ENCODE measurements around the gene TUB.

TUB gene

DNA sequence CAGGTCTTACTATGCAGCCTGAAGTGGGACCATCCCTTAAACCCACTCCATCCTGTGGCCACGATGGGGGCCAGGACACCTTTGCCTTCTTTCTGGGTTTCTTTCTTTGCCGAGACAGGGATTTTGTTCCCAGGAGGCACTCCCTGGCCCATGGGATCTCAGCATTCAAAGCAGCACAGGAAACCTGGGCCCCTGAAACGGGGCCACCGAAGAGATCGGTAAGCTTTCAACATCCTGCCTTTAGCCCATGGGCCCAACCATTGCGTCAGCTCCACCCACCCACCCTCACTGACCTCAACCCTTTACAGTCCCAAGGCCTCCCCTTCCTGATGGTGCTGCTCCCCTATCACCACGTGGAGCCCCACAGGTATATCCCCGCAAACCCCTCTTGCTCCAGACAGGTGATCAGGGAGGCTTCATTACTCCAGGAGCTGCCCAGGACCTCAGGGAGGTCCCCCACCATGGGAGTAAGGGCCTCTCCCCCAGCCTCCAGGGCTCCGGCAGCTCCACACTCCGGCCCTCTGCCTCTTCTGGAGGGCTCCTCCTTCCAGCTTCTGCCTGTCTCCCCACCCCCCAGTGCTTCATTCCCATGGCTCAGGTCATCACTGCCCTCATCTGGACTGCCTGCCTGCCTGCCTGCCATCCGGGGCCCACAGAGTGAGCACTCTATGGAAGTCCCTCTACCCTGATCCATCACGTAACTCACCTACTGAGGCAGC lies 42.0 kb upstream of the TUB start:
- TF ChIP-seq, protein P1, sequence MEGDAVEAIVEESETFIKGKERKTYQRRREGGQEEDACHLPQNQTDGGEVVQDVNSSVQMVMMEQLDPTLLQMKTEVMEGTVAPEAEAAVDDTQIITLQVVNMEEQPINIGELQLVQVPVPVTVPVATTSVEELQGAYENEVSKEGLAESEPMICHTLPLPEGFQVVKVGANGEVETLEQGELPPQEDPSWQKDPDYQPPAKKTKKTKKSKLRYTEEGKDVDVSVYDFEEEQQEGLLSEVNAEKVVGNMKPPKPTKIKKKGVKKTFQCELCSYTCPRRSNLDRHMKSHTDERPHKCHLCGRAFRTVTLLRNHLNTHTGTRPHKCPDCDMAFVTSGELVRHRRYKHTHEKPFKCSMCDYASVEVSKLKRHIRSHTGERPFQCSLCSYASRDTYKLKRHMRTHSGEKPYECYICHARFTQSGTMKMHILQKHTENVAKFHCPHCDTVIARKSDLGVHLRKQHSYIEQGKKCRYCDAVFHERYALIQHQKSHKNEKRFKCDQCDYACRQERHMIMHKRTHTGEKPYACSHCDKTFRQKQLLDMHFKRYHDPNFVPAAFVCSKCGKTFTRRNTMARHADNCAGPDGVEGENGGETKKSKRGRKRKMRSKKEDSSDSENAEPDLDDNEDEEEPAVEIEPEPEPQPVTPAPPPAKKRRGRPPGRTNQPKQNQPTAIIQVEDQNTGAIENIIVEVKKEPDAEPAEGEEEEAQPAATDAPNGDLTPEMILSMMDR (IDR thresholded peaks at IDR 0.05; ENCODE audit: control insufficient read depth, extremely low read depth, insufficient read depth) = no peak
- H3K4me3 ChIP-seq (ENCODE audit: low read depth, low read length) = no peak overlapping the region
- DNase-seq (ENCODE audit: low read depth) = no peak

DNA sequence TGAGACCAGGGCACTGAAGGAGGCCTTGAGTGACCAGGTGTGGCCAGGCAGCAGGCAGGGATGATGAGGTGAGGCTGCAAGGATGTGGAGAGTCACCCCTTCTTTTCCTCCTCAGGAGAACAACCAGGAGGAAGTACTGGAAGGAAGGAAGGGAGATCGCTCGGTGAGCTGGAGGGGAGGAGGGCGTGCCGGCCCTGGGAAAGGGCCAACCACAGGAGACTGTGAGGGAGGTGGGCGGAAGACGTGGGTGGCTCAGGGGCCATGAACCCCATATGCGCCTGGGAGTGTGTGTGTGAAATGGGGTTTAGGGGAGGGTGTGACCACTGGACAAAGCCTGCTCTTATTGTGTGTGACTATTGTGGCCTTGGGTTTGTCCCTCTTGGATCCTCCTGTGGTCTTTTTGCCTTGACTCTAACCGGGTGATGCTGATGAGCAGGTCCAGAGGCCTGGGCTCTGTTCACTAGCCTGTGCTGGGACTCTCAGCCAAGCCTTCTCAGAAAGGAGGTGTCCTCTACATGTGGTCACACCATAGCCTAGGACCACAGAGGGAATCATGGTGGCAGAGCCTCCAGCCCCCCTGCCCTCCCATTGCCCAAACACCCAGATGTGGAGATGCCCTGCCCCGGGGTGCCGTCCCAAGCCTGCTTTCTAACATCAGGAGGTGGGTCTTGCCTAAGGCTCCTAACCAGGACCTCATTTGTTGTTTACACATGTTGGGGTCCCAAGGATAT lies 41.3 kb upstream of the TUB start:
- TF ChIP-seq, protein P1 (IDR thresholded peaks at IDR 0.05; ENCODE audit: control insufficient read depth, extremely low read depth, insufficient read depth) = no peak
- no peak for DNase-seq (ENCODE audit: low read depth)
- H3K4me3 ChIP-seq (ENCODE audit: low read depth, low read length) = no peak overlapping the region

DNA sequence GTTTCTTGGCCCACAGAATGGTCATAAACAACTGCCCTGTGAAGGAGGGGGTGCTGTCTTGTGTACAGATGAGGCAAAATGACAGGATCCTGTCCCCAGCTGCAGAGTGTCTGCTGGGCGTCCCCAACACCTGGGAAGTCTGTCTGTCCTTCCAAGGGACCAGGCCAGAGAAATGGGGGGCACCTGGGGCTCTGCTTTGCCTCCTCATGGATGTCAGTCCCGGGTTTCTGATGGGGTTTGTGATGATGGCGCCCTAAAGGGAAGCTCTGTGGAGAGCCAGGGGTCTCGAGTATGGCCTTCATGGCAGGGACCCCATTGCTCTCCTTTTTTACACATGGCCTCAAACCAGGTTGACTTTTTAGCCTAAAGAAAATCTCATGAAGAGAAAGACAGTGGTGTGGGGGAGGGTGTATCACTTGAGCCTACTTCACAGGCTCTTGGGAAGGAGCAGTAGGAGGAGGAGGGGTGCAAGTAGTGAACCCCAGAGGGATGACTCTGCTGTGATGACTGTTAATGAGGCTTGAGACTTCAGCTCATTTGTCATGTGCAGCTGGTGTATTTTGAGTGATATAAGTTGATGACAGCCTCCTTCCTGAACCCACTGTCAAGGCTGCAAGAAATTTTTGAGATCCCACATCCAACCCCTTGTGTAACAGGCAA lies 40.6 kb upstream of the TUB start:
- TF ChIP-seq, protein P1 (IDR thresholded peaks at IDR 0.05; ENCODE audit: control insufficient read depth, extremely low read depth, insufficient read depth) = no peak
- no peak overlapping the region for H3K4me3 ChIP-seq (ENCODE audit: low read depth, low read length)
- DNase-seq (ENCODE audit: low read depth) = no peak

DNA sequence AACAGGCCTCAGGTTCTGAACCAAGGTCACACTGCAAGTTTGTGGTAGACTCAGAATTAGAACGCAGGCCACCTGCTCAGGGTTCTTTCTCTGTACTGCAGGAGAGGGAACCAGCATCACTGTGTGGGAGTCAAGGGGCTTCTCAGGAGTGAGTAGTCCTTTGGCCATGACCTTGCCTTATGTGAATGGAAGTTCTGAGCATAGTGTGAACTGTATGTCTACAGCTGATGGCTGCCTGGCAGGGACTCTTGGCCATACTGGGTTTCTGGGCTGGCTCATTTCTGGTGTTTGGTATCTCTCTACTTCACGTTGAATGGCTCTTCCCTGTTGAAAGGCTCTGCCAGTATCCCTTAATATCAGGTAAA lies 40.1 kb upstream of the TUB start:
- TF ChIP-seq, protein P1 (IDR thresholded peaks at IDR 0.05; ENCODE audit: control insufficient read depth, extremely low read depth, insufficient read depth) = no peak
- no peak overlapping the region for H3K4me3 ChIP-seq (ENCODE audit: low read depth, low read length)
- no peak for DNase-seq (ENCODE audit: low read depth)

DNA sequence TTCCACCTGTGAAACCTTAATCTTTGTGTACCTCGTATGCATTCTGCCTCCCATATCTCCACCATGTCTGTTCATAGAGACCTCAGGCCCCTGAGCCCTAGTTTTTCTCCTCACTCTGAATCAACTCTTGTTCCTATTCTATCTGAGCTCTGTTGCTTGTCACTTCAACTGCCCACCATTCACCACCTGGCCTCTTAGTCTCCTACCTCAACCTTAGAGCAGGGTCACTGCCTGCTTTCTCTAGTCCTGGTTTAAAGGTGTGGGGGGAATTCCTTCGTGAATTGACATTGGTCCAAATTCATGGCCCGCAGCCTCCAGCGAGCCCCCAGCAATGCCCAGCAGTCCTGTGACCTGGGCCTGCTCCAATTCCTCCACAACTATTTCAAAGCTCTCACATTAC lies 39.4 kb upstream of the TUB start:
- TF ChIP-seq, protein P1 (IDR thresholded peaks at IDR 0.05; ENCODE audit: control insufficient read depth, extremely low read depth, insufficient read depth) = no peak
- H3K4me3 ChIP-seq (ENCODE audit: low read depth, low read length) = no peak overlapping the region
- DNase-seq (ENCODE audit: low read depth) = no peak

DNA sequence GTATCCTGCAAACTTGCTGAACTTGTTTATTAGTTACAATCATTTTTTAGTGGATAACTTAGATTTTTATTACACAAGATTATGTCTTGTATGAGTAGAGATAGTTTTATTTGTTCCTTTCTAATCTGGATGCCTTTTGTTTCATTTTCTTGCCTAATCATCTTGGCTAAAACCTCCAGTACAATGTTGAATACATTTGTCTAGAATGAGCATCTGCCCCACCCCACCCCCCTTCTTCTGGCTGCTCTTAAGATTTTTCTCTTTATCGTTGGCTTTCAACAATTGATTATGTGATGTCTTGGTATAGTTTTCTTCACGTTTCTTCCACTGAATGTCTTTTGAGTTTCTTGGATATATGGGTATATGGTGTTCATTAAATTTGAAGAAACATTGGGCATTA lies 37.3 kb upstream of the TUB start:
- no peak for DNase-seq (ENCODE audit: low read depth)
- TF ChIP-seq, protein P1 (IDR thresholded peaks at IDR 0.05; ENCODE audit: control insufficient read depth, extremely low read depth, insufficient read depth) = no peak
- no peak overlapping the region for H3K4me3 ChIP-seq (ENCODE audit: low read depth, low read length)

All from LNCaP clone FGC (cell line).